Uterus (tissue), 4 donors: ENCODE data around the gene ARPIN. TPM values are rescaled to one million over a fixed set of nuclear protein-coding genes. Genes with fewer than 3 reads are reported as not detected.

ENCODE experiments used
- DNase-seq, 2 donors: peaks; one replicate each; pipeline ENCODE4 v3.0.0-alpha.2; 2019 to 2020
- H3K27ac ChIP-seq, 2 donors: fragments of 200-600 bp; sonication (generic); 1 replicate in 1 of 2; 2 replicates in 1 of 2; pipeline ENCODE4 v1.5.1; 2016 to 2018
- H3K27me3 ChIP-seq, 2 donors: fragments of 200-600 bp; sonication (generic); one replicate each; pipeline ENCODE4 v1.5.1; 2018 to 2019; ENCODE audit warnings: control low read depth in 1 of 2
- H3K36me3 ChIP-seq, 2 donors: fragments of 200-600 bp; sonication (generic); one replicate each; pipeline ENCODE4 v1.5.1; 2019; ENCODE audit warnings: control low read depth in 1 of 2
- H3K4me1 ChIP-seq, 2 donors: fragments of 200-600 bp; sonication (generic); one replicate each; pipeline ENCODE4 v1.5.1; 2018 to 2019; ENCODE audit warnings: control low read depth in 1 of 2
- H3K4me3 ChIP-seq, 2 donors: fragments of 200-600 bp; sonication (generic); 1 replicate in 1 of 2; 2 replicates in 1 of 2; pipeline ENCODE4 v1.5.1; 2018 to 2019; ENCODE audit warnings: mild to moderate bottlenecking in 1 of 2
- H3K9me3 ChIP-seq, 2 donors: fragments of 200-600 bp; sonication (generic); one replicate each; pipeline ENCODE4 v1.5.1; 2019; ENCODE audit warnings: control low read depth in 1 of 2
- CTCF ChIP-seq, 4 experiments: fragments of 200-600 bp in 2 of 4; fragments of 450-650 bp in 2 of 4; sonication (generic) in 2 of 4; IDR thresholded peaks; one replicate each; pipeline ENCODE4 v1.5.1; 2016 to 2019; ENCODE audit warnings: antibody characterized with exemption in 4 of 4, mild to moderate bottlenecking in 2 of 4, moderate library complexity in 1 of 4
- POLR2A ChIP-seq, 2 donors: fragments of 450-650 bp; IDR thresholded peaks; one replicate each; pipeline ENCODE4 v1.6.1; 2016; ENCODE audit warnings: antibody characterized with exemption in 2 of 2, mild to moderate bottlenecking in 1 of 2, moderate library complexity in 1 of 2
- intact Hi-C: fragments of 100-400 bp; cut with DNase I; formaldehyde crosslinking; loops from one replicate; pipeline ENCODE4 v1.15.1; 2023; ENCODE audit warnings: low total_unique reads
- total RNA-seq, 4 donors: library from RNA; depleted of rRNA in 3 of 4; stranded (reverse); fragments of >200 nt in 3 of 4; gene quantifications; one replicate each; pipeline versions ENCODE4 v1.1.0 to v1.2.4, GENCODE V29; 2014 to 2023
- donor health status: DM: yes; HTN: yes; CAD: no.

The ARPIN gene
- total RNA-seq, 4 donors from 2014 or later, result 8.2 to 32.8 (median 20.7) TPM

GRCh38 chr15:89852342-89852995 is 60.3 kb downstream of the ARPIN start:
- Histone ChIP-seq H3K36me3 (no peaks in the 10 kb centered on the region), H3K9me3 (no peaks in the 10 kb centered on the region), H3K4me3 (no peak overlapping the region), H3K4me1 (no peaks in the 10 kb centered on the region), H3K27ac (no peak overlapping the region), H3K27me3 (no peaks in the 10 kb centered on the region)
- TF ChIP-seq POLR2A (IDR thresholded peaks at IDR 0.05) (no peak), CTCF (IDR thresholded peaks at IDR 0.05) (no peak)
- no peak for DNase-seq
- intact Hi-C loops, result no loop called here

- no peaks in the 10 kb centered on the region for H3K27me3 ChIP-seq
- no peak for DNase-seq
- H3K4me1 ChIP-seq, result no peaks in the 10 kb centered on the region
- TF ChIP-seq CTCF (IDR thresholded peaks at IDR 0.05) (no peak), POLR2A (IDR thresholded peaks at IDR 0.05) (no peak)
- no peaks in the 10 kb centered on the region for H3K36me3 ChIP-seq
- intact Hi-C loops, result no loop called here
- no peak overlapping the region for H3K4me3 ChIP-seq
- H3K9me3 ChIP-seq, result no peaks in the 10 kb centered on the region
- no peak overlapping the region for H3K27ac ChIP-seq
Observed at GRCh38 chr15:89851673-89852341, 60.9 kb downstream of the ARPIN start.

GRCh38 chr15:89848970-89849292 is 63.8 kb downstream of the ARPIN start:
- intact Hi-C loops, result no loop called here
- no peaks in the 10 kb centered on the region for H3K36me3 ChIP-seq
- TF ChIP-seq POLR2A (IDR thresholded peaks at IDR 0.05), result no peak
- TF ChIP-seq CTCF (IDR thresholded peaks at IDR 0.05), result no peak

GRCh38 chr15:89847101-89847500 is 65.7 kb downstream of the ARPIN start:
- no peaks in the 10 kb centered on the region for H3K36me3 ChIP-seq
- H3K4me3 ChIP-seq, result no peak overlapping the region
- TF ChIP-seq POLR2A (IDR thresholded peaks at IDR 0.05), result no peak
- TF ChIP-seq CTCF (IDR thresholded peaks at IDR 0.05), result no peak
- no peak overlapping the region for H3K27ac ChIP-seq
- DNase-seq, result no peak
- no peaks in the 10 kb centered on the region for H3K4me1 ChIP-seq
- no peaks in the 10 kb centered on the region for H3K27me3 ChIP-seq
- H3K9me3 ChIP-seq, result no peaks in the 10 kb centered on the region
- intact Hi-C loops, result no loop called here

More at GRCh38 chr15:89848970-89849292, 63.8 kb downstream of the ARPIN start:
- DNase-seq, result no peak
- H3K9me3 ChIP-seq, result no peaks in the 10 kb centered on the region
- no peaks in the 10 kb centered on the region for H3K27me3 ChIP-seq
- H3K4me1 ChIP-seq, result no peaks in the 10 kb centered on the region
- H3K27ac ChIP-seq, result no peak overlapping the region
- no peak overlapping the region for H3K4me3 ChIP-seq

GRCh38 chr15:89845305-89845893 is 67.4 kb downstream of the ARPIN start:
- Histone ChIP-seq H3K4me3 (no peak overlapping the region), H3K27me3 (no peaks in the 10 kb centered on the region), H3K36me3 (no peaks in the 10 kb centered on the region), H3K9me3 (no peaks in the 10 kb centered on the region), H3K4me1 (no peaks in the 10 kb centered on the region), H3K27ac (no peak overlapping the region)
- no peak for TF ChIP-seq CTCF (IDR thresholded peaks at IDR 0.05)
- TF ChIP-seq POLR2A (IDR thresholded peaks at IDR 0.05), result no peak
- no peak for DNase-seq
- intact Hi-C loops, result no loop called here
